Activated naive CD4-positive, alpha-beta T cell treated with anti-CD3 and anti-CD28 coated beads, Interleukin-2, amount 50 U/mL, for 16 hours (primary cell): ENCODE measurements around the gene WDR43.

ENCODE experiments used
- DNase-seq: peaks from one replicate; pipeline ENCODE4 v3.0.0-alpha.2; 2020

WDR43 gene

DNA sequence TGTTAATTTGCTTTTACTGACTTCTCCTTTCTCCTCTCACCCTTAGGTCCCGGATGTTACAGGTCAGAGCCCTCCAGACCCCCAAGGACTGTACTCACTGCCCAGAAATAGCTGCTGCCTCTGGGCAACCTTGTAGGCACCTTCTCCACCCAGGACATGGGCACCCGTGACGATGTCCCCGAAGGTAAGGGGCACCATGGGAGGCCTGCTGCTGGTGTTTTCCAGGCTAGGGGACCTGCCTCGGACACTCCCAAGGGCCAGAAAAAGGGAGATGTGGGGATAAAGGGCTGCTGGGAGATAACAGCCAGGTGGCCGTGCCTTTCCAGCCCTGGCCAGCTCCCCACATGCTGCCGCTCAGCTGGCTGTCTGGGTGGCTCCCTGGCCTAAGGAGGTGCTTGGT is 100.2 kb downstream of the WDR43 start:
- no peak for DNase-seq

- no peak for DNase-seq
Measured at GRCh38 chr2:28995765-28996750, 101.6 kb downstream of the WDR43 start.

GRCh38 chr2:28997237-28997846 is 102.9 kb downstream of the WDR43 start:
- no peak for DNase-seq
